Stimulated activated CD8-positive, alpha-beta memory T cell treated with anti-CD3 and anti-CD28 coated beads, Interleukin-4, amount 100 ng/mL, for 1 hour (primary cell): ENCODE results near the gene HPDL.
"Not testable (repeated sequence)": the region's sequence is repeated elsewhere in the genome, so short reads cannot be mapped to it uniquely, and the experiment has no call there.

Source experiments
- DNase-seq, 2 donors: peaks; one replicate each; pipeline ENCODE4 v3.0.0-alpha.2; 2020; ENCODE audit warnings: low read depth in 2 of 2, low spot score in 1 of 2

HPDL gene

DNA sequence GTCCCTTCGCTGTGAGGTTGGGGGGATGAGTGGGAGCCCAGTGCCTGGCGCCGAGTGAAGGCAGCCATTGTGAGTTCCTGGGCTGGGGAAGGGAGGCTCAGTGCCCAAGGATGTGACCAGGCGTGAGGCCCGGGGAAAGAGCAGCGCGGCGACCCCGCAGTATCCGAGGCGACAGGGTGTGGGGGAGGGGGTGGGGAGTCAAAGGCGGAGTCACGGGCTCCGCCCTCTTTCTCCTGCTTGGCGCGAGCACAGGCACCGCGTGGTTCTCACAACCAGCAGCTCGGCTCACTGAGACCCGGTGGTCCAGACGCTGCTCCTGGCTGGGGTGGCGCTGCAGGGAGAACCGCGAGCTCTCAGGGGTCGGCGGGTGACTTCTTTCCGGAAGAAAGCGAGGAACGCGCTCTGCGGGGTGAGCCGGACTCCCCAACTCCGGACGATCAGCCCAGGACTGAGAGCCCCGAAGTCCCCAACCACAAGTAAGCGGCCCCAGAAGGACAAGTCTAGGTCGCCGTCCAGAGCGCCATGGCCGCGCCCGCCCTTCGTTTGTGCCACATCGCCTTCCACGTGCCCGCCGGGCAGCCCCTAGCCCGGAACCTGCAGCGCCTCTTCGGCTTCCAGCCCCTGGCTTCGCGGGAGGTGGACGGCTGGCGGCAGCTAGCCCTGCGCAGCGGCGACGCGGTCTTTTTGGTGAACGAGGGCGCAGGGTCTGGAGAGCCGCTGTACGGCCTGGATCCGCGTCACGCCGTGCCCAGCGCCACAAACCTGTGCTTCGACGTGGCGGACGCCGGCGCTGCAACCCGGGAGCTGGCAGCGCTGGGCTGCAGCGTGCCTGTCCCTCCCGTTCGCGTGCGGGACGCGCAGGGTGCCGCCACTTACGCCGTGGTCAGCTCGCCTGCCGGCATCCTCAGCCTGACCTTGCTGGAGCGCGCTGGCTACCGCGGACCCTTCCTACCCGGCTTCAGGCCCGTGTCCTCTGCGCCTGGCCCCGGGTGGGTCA lies at the start of gene HPDL:
Gene HPDL (plus strand): TSS at position 269 of the 997 bp plus-strand sequence. CDS start 254 bp downstream, at position 523.
- peak; percentile 21 to 23 for DNase-seq

DNA sequence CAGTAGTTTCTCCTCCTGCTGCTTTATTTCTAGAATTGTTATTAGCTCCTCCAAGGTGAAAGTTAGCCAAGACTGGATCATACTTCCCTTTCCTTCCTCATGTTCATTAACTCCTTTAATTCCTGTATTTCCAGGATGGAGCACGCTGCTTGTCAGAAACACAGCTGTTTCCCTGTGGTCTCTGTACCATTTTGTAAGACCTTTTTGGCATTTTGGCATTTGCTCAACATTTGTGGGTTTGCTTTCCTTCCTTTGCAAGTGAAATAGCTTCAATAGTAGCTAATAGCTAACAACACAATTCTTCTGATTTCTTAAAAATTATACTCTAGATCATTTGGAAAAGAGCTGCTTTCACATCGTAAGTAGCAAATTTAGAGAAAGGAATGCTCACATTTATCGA lies 44.3 kb upstream of the HPDL start:
- no peak for DNase-seq

- DNase-seq = not testable (repeated sequence)
These were observed 41.8 kb upstream of the HPDL start for GRCh38 chr1:45284858-45285257.

GRCh38 chr1:45286521-45286920 lies 40.2 kb upstream of the HPDL start:
- DNase-seq = not testable (repeated sequence)

DNA sequence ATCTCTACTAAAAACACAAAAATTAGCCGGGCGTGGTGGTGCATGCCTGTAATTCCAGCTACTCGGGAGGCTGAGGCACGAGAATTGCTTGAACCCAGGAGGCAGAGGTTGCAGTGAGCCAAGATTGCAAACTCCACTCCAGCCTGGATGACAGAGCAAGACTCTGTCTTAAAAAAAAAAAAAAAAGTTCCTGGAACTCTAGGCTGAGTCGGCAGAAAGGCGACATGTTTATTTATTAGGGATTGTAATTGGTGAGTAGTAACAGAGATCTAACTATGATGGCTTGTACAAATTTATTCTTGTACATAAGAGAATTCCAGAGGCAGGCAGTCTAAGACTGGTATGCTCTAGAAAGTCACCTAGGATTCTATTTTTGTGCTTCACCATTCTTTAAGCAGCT lies 35.7 kb upstream of the HPDL start:
- DNase-seq = not testable (repeated sequence)

DNA sequence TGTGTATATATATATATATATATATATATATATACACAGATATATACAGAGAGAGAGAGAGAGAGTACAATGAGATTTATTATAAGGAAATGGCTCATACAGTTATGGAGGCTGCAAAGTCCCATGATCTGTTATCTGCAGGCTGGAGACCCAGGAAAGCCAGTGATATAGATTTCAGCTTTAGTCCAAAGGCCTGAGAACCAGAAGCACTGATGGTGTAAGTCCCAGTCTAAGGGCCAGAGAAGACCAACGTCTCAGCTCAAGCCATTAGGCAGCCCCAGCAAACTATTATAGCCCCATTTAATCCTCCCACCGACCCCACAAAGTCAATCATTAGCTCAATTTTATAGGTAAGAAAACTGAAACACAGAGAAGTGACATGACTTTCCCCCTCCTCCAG lies 35.0 kb upstream of the HPDL start:
- DNase-seq = no peak

DNA sequence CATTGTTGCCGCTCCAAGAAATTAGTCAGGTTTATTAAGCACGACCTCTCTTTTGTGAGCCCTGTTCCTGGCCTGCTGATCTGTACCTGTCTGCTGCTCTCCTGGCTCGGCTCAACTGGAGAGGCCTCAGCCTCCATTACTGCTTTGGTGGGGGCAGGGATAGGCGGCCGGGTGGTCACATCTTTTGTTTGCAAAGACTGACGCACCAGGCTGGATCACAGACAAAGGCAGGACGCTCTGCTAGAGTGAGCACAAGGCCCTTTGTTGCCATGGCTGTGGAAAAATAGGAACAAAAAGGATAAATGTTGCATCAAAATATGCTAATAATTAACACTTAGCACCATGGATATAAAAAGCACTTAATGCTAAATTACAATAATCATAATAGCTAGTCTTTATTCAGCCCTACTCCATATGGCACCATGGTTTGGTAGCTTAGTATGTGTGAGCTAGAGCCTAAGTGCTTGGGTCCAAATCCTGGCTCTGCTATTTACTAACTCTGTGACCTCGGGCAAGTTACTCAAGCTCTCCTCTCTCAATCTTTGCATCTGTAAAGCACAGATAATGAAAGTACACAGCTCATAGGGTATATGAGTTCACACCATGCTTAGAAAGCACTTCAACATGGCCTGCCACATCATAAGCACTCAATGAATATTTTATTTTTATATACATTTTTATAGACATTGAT lies 28.9 kb upstream of the HPDL start:
- DNase-seq = no peak

- DNase-seq = no peak
These were observed 27.4 kb upstream of the HPDL start for GRCh38 chr1:45299296-45299695.

- no peak for DNase-seq
These were observed 26.6 kb upstream of the HPDL start for GRCh38 chr1:45299981-45300668.

DNA sequence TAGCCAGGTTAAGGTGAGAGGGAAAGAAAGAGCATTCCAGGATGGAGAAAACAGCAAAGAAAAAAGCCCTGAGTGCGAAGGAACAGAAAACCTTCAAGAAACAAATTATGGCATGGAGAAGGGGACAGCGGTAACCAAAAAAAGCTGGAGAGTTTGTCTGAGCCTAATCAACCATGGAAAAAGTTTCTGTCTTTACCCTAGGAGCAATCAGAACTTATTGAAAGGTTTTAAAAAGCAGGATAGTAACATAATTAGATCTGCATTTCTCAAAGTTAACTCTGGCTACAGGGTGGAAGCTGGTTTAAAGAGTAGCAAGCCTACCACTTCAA lies 26.1 kb upstream of the HPDL start:
- no peak for DNase-seq

DNA sequence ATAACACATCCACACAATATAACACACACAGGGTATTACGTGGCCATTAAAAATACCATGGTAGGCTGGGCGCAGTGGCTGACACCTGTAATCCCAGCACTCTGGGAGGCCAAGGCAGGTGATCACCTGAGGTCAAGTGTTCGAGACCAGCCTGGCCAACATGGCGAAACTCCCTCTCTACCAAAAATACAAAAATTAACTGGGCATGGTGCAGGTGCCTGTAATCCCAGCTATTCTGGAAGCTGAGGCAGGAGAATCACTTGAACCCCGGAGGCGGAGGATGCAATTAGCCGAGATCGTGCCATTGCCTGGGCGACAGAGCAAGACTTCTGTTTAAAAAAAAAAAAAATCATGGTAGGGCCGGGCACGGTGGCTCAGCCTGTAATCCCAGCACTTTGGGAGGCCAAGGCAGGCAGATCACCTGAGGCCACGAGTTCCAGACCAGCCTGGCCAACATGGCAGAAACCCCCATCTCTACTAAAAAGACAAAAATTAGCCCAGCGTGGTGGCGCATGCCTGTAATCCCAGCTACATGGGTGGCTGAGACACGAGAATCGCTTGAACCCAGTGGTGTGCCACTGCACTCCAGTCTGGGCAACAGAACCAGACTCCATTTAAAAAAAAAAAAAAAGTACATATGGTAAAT lies 24.1 kb upstream of the HPDL start:
- no peak for DNase-seq

GRCh38 chr1:45303520-45304310 lies 23.0 kb upstream of the HPDL start:
- DNase-seq = peak; percentile 95 to 96

DNA sequence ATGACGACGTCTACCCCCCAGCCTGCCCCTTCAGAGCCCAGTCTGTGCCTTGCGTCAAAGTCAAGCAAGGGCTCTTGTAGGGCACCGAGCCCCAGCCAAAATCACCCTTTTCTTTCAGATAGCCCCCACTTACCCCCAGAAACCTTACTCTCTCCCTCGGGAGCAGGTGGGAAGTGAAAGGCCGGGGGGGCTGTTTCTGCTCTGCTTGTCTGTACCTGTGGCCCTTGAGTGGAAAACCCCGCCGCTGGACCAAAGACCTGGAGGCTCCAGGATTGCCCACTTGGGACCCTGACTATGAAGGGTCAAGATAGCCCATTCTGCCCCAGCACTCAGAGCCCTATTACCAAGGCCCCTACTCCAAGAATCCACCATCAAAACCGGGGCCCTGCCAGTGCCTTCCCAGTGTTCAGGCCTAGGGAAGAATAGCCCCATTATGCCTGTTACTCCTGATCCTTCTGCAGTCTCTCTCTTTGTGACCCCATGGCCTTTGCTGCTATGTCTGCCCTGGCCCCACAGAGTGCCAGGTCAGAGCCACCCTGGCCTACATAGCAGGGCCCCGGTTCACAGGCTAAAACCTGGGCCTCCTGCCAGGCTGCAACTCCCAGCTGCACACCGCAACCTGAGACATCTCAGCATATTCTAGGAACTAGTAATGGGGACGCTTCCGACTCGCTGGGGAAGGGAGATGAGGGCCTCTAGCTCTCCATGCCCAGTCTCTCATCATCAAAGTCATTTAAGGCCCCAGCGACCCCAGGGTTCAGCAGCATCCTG lies 22.2 kb upstream of the HPDL start:
- no peak for DNase-seq

GRCh38 chr1:45305231-45305630 lies 21.5 kb upstream of the HPDL start:
- DNase-seq = no peak

DNA sequence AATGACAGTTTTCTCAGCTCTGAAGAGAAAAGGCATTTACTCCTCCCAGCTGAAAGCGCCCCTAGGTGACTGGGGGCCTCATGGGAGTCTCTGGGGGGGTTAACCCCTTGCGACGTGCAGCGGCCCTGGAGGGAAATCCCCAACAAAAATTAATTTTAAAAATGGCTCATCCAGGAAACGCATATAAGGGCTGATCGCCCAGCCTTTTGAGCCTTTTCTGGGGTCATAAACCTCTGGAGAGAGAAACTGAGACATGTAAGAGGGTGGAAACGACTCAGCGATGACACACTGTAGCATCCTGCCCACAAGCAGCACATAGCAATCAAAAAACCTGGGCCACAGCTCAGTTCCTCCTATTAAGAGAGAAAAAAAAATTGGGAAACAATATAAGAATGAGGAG lies 20.4 kb upstream of the HPDL start:
- no peak for DNase-seq

DNA sequence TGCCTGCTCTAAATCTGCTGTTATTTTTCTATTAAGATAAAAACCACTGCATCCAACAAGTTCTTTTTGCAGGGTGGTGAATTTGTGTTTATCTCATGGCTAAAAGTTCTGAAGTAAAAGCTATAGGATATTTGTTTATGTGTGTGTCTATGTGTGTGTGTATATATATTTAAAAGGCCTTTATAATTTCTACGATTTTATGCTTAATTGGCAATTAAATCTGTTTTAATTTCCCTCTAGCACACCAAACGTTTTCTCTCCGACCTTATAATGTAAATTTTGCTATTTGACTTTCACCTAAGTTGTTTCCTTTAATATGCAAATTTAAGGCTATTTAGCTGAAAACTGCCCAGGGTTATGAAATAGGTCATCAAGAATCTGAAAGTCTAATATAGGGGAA lies 19.8 kb upstream of the HPDL start:
- DNase-seq = no peak

DNA sequence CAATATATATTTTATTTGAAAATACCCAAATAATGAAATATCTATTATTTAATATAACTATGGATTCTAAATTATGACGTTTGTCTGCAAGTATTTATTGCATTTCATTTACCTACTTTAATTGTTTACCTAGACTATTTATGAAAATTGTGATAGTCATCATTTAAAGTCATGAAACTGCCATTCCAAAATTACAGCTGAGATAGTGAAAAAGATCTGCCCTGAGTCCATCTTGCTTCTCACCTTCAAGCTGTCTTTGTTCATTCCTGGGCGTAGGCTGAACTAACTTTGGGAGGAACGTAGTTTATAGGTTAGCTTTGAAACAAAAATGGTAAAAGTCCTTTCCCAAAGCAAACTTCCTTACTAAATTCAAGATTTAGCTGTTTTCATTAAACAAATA lies 12.4 kb upstream of the HPDL start:
- no peak for DNase-seq

- DNase-seq = no peak
These were observed 9.5 kb upstream of the HPDL start for GRCh38 chr1:45317166-45317565.

DNA sequence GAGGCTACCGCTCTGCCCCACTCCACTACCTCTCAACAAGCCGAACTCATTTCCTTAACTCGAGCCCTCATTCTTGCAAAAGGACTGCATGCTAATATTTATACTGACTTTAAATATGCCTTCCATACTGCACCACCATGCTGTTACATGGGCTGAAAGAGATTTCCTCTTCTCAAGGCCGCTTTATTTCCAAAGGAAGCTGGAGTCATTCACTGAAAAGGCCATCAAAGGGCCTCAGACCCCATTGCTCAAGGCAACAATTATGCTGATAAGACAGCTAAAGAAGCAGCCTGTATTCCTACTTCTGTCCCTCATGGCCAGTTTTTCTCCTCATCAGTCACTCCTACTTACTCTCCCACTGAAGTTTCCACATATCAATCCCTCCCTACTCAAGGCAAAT lies 6.9 kb upstream of the HPDL start:
- DNase-seq = no peak

- DNase-seq = no peak
These were observed 5.3 kb upstream of the HPDL start for GRCh38 chr1:45321444-45321843.
